ENCODE data around the gene RTCA.

Gene RTCA

GRCh38 chr1:100277866-100278265 lies 11.8 kb downstream of the RTCA start:
- Histone ChIP-seq H3K27me3 (ENCODE audit: insufficient read depth, poor library complexity, severe bottlenecking) (no peaks in the 10 kb centered on the region), H3K4me3 (replicated peaks; ENCODE audit: insufficient read depth, low read length) (no peak overlapping the region), H3K27ac (replicated peaks) (no peak overlapping the region)
- TF ChIP-seq, protein P1, sequence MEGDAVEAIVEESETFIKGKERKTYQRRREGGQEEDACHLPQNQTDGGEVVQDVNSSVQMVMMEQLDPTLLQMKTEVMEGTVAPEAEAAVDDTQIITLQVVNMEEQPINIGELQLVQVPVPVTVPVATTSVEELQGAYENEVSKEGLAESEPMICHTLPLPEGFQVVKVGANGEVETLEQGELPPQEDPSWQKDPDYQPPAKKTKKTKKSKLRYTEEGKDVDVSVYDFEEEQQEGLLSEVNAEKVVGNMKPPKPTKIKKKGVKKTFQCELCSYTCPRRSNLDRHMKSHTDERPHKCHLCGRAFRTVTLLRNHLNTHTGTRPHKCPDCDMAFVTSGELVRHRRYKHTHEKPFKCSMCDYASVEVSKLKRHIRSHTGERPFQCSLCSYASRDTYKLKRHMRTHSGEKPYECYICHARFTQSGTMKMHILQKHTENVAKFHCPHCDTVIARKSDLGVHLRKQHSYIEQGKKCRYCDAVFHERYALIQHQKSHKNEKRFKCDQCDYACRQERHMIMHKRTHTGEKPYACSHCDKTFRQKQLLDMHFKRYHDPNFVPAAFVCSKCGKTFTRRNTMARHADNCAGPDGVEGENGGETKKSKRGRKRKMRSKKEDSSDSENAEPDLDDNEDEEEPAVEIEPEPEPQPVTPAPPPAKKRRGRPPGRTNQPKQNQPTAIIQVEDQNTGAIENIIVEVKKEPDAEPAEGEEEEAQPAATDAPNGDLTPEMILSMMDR (IDR thresholded peaks at IDR 0.05; ENCODE audit: insufficient read depth, low read length): no peak
- TF ChIP-seq GABPA (IDR thresholded peaks at IDR 0.05; ENCODE audit: low read depth) (no peak), POLR2AphosphoS5 (IDR thresholded peaks at IDR 0.05; ENCODE audit: low read depth) (no peak), SPI1 (IDR thresholded peaks at IDR 0.05; ENCODE audit: borderline replicate concordance, low read depth) (no peak)
- TF ChIP-seq, protein P2, sequence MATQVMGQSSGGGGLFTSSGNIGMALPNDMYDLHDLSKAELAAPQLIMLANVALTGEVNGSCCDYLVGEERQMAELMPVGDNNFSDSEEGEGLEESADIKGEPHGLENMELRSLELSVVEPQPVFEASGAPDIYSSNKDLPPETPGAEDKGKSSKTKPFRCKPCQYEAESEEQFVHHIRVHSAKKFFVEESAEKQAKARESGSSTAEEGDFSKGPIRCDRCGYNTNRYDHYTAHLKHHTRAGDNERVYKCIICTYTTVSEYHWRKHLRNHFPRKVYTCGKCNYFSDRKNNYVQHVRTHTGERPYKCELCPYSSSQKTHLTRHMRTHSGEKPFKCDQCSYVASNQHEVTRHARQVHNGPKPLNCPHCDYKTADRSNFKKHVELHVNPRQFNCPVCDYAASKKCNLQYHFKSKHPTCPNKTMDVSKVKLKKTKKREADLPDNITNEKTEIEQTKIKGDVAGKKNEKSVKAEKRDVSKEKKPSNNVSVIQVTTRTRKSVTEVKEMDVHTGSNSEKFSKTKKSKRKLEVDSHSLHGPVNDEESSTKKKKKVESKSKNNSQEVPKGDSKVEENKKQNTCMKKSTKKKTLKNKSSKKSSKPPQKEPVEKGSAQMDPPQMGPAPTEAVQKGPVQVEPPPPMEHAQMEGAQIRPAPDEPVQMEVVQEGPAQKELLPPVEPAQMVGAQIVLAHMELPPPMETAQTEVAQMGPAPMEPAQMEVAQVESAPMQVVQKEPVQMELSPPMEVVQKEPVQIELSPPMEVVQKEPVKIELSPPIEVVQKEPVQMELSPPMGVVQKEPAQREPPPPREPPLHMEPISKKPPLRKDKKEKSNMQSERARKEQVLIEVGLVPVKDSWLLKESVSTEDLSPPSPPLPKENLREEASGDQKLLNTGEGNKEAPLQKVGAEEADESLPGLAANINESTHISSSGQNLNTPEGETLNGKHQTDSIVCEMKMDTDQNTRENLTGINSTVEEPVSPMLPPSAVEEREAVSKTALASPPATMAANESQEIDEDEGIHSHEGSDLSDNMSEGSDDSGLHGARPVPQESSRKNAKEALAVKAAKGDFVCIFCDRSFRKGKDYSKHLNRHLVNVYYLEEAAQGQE (IDR thresholded peaks at IDR 0.05; ENCODE audit: insufficient replicate concordance, low read depth): no peak
- DNase-seq (ENCODE audit: low read depth in 1 of 2, low spot score in 1 of 2): no peak

- TF ChIP-seq, protein P2 (IDR thresholded peaks at IDR 0.05; ENCODE audit: insufficient replicate concordance, low read depth): no peak
- no peak for TF ChIP-seq SPI1 (IDR thresholded peaks at IDR 0.05; ENCODE audit: borderline replicate concordance, low read depth)
- TF ChIP-seq, protein P1 (IDR thresholded peaks at IDR 0.05; ENCODE audit: insufficient read depth, low read length): no peak
- TF ChIP-seq GABPA (IDR thresholded peaks at IDR 0.05; ENCODE audit: low read depth): no peak
- TF ChIP-seq POLR2AphosphoS5 (IDR thresholded peaks at IDR 0.05; ENCODE audit: low read depth): no peak
- no peaks in the 10 kb centered on the region for H3K27me3 ChIP-seq (ENCODE audit: insufficient read depth, poor library complexity, severe bottlenecking)
- no peak overlapping the region for H3K4me3 ChIP-seq (replicated peaks; ENCODE audit: insufficient read depth, low read length)
- H3K27ac ChIP-seq (replicated peaks): no peak overlapping the region
- DNase-seq (ENCODE audit: low read depth in 1 of 2, low spot score in 1 of 2): no peak
Observed at GRCh38 chr1:100279358-100279923, 13.4 kb downstream of the RTCA start.

DNA sequence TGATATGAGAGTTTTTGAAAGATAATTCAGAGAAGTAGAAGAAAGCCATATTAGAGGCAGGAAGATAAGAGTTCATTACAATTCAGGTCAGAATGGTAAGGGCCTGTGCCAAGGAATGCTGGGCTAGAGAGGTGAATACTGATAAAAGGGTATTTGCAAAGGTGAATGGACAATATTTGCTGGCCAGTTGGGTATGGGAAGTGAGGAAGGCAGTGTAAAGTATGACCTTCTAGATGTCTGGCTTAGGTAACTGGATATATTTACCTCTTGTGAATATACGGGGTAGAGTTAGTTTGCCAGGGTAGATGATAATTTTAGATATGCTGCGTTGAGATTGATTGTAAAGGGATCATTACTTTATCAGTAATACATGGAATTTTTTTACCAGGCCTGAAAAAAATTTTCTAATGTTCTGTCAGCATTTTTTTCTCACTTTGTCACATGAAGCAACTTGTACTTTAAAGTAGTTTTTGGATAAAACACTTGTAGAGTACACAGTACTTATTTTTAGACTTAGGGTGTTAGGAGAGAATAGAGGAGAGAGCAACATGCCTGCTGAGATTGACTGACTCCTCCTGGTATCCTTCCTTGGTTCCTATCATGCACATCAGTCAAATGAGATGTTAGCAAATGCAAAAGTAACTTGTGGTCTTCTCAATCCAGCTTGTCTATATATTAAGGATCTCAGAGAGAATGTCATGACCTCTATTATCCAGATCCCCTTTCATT lies 14.1 kb downstream of the RTCA start:
- DNase-seq (ENCODE audit: low read depth in 1 of 2, low spot score in 1 of 2): no peak
- TF ChIP-seq, protein P2 (IDR thresholded peaks at IDR 0.05; ENCODE audit: insufficient replicate concordance, low read depth): no peak
- TF ChIP-seq SPI1 (IDR thresholded peaks at IDR 0.05; ENCODE audit: borderline replicate concordance, low read depth) (no peak), POLR2AphosphoS5 (IDR thresholded peaks at IDR 0.05; ENCODE audit: low read depth) (no peak), GABPA (IDR thresholded peaks at IDR 0.05; ENCODE audit: low read depth) (no peak)
- TF ChIP-seq, protein P1 (IDR thresholded peaks at IDR 0.05; ENCODE audit: insufficient read depth, low read length): no peak
- no peaks in the 10 kb centered on the region for H3K27me3 ChIP-seq (ENCODE audit: insufficient read depth, poor library complexity, severe bottlenecking)

More for the DNA sequence above, 14.1 kb downstream of the RTCA start:
- Histone ChIP-seq H3K4me3 (replicated peaks; ENCODE audit: insufficient read depth, low read length) (no peak overlapping the region), H3K27ac (replicated peaks) (no peak overlapping the region)

Measured in HL-60 (cell line).